ENCODE measurements around the gene ZKSCAN5. TPM values are rescaled to one million over a fixed set of nuclear protein-coding genes. Genes with fewer than 3 reads are reported as not detected.

The ZKSCAN5 gene
- total and polyA plus RNA-seq, 2 donors (not counting 1 experiment from before 2014, with no cell fraction given): 9.6 to 17.5 TPM

GRCh38 chr7:99525713-99526440 is 21.4 kb downstream of the ZKSCAN5 start:
- H3K36me3 ChIP-seq (ENCODE audit: control insufficient read depth, insufficient read depth, low read length): peaks cover 13% of the 10 kb centered on the region
- H3K79me2 ChIP-seq (ENCODE audit: control insufficient read depth, insufficient read depth, low read length): no peaks in the 10 kb centered on the region
- no peak overlapping the region for H3K27ac ChIP-seq (ENCODE audit: insufficient read depth, low read length)
- no peak overlapping the region for H2AFZ ChIP-seq (ENCODE audit: low read length)
- H3K9me3 ChIP-seq (ENCODE audit: control insufficient read depth, insufficient read depth, low read depth, low read length): no peaks in the 10 kb centered on the region
- TF ChIP-seq, protein P1, sequence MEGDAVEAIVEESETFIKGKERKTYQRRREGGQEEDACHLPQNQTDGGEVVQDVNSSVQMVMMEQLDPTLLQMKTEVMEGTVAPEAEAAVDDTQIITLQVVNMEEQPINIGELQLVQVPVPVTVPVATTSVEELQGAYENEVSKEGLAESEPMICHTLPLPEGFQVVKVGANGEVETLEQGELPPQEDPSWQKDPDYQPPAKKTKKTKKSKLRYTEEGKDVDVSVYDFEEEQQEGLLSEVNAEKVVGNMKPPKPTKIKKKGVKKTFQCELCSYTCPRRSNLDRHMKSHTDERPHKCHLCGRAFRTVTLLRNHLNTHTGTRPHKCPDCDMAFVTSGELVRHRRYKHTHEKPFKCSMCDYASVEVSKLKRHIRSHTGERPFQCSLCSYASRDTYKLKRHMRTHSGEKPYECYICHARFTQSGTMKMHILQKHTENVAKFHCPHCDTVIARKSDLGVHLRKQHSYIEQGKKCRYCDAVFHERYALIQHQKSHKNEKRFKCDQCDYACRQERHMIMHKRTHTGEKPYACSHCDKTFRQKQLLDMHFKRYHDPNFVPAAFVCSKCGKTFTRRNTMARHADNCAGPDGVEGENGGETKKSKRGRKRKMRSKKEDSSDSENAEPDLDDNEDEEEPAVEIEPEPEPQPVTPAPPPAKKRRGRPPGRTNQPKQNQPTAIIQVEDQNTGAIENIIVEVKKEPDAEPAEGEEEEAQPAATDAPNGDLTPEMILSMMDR (conservative IDR thresholded peaks at IDR 0.05 in 1 of 2, IDR thresholded peaks at IDR 0.05 in 1 of 2; ENCODE audit: low read depth in 1 of 2, low read length in 2 of 2): peak in 1 of 2 donors; percentile 24
- no peak for TF ChIP-seq EZH2 (IDR thresholded peaks at IDR 0.05; ENCODE audit: low read length, missing control alignments)
- no peaks in the 10 kb centered on the region for H3K27me3 ChIP-seq (ENCODE audit: control insufficient read depth, insufficient read depth, low read length)
- DNase-seq (ENCODE audit: low read depth in 2 of 2): peak in 1 of 2 donors; percentile 15
- H3K4me2 ChIP-seq (ENCODE audit: extremely low read depth, insufficient read depth, low read length): no peak overlapping the region
- H4K20me1 ChIP-seq (ENCODE audit: control insufficient read depth, extremely low read depth, insufficient read depth, low read length): peaks cover 1% of the 10 kb centered on the region
- H3K9ac ChIP-seq (ENCODE audit: insufficient read depth, low read length): no peak overlapping the region
- no peaks in the 10 kb centered on the region for H3K4me1 ChIP-seq (ENCODE audit: control insufficient read depth, extremely low read depth, insufficient read depth, low read length)
- no peak overlapping the region for H3K4me3 ChIP-seq (replicated peaks in 1 of 4; ENCODE audit: control extremely low read depth in 1 of 4, insufficient read depth in 1 of 4, low read depth in 3 of 4, low read length in 4 of 4)

GRCh38 chr7:99531354-99531765 is 26.9 kb downstream of the ZKSCAN5 start:
- Histone ChIP-seq H3K79me2 (ENCODE audit: control insufficient read depth, insufficient read depth, low read length) (no peaks in the 10 kb centered on the region), H3K9ac (ENCODE audit: insufficient read depth, low read length) (no peak overlapping the region), H3K27ac (ENCODE audit: insufficient read depth, low read length) (no peak overlapping the region), H3K4me3 (replicated peaks in 1 of 4; ENCODE audit: control extremely low read depth in 1 of 4, insufficient read depth in 1 of 4, low read depth in 3 of 4, low read length in 4 of 4) (no peak overlapping the region), H3K36me3 (ENCODE audit: control insufficient read depth, insufficient read depth, low read length) (peaks cover 14% of the 10 kb centered on the region), H3K4me1 (ENCODE audit: control insufficient read depth, extremely low read depth, insufficient read depth, low read length) (no peaks in the 10 kb centered on the region), H3K9me3 (ENCODE audit: control insufficient read depth, insufficient read depth, low read depth, low read length) (peaks cover 12% of the 10 kb centered on the region), H4K20me1 (ENCODE audit: control insufficient read depth, extremely low read depth, insufficient read depth, low read length) (no peaks in the 10 kb centered on the region), H2AFZ (ENCODE audit: low read length) (no peak overlapping the region), H3K27me3 (ENCODE audit: control insufficient read depth, insufficient read depth, low read length) (no peaks in the 10 kb centered on the region), H3K4me2 (ENCODE audit: extremely low read depth, insufficient read depth, low read length) (no peak overlapping the region)
- TF ChIP-seq, protein P1 (conservative IDR thresholded peaks at IDR 0.05 in 1 of 2, IDR thresholded peaks at IDR 0.05 in 1 of 2; ENCODE audit: low read depth in 1 of 2, low read length in 2 of 2): no peak
- TF ChIP-seq EZH2 (IDR thresholded peaks at IDR 0.05; ENCODE audit: low read length, missing control alignments): no peak
- DNase-seq (ENCODE audit: low read depth in 2 of 2): peak; percentile 8 to 26

DNA sequence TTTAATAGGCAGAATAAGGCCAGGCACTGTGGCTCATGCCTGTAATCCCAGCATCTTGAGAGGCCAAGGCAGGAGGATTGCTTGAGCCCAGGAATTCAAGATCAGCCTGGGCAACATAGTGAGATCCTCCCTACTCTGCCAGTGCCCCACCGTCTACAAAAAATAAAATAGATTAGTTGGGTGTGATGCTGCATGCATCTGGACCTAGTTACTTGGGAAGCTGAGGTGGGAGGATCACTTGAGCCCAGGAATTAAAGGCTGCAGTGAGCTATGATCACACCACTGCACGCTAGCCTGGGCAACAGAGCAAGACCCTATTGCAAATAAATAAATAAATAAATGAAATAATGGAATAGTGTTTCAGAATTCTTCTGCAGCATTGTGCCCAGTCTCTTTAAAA is 31.2 kb downstream of the ZKSCAN5 start:
- no peak overlapping the region for H3K4me3 ChIP-seq (replicated peaks in 1 of 4; ENCODE audit: control extremely low read depth in 1 of 4, insufficient read depth in 1 of 4, low read depth in 3 of 4, low read length in 4 of 4)
- TF ChIP-seq EZH2 (IDR thresholded peaks at IDR 0.05; ENCODE audit: low read length, missing control alignments): no peak
- TF ChIP-seq, protein P1 (conservative IDR thresholded peaks at IDR 0.05 in 1 of 2, IDR thresholded peaks at IDR 0.05 in 1 of 2; ENCODE audit: low read depth in 1 of 2, low read length in 2 of 2): no peak
- no peak for DNase-seq (ENCODE audit: low read depth in 2 of 2)
- no peak overlapping the region for H3K9ac ChIP-seq (ENCODE audit: insufficient read depth, low read length)
- H3K79me2 ChIP-seq (ENCODE audit: control insufficient read depth, insufficient read depth, low read length): no peaks in the 10 kb centered on the region
- no peaks in the 10 kb centered on the region for H3K4me1 ChIP-seq (ENCODE audit: control insufficient read depth, extremely low read depth, insufficient read depth, low read length)
- no peaks in the 10 kb centered on the region for H3K27me3 ChIP-seq (ENCODE audit: control insufficient read depth, insufficient read depth, low read length)
- peaks cover 12% of the 10 kb centered on the region for H3K9me3 ChIP-seq (ENCODE audit: control insufficient read depth, insufficient read depth, low read depth, low read length)
- no peak overlapping the region for H3K4me2 ChIP-seq (ENCODE audit: extremely low read depth, insufficient read depth, low read length)
- H4K20me1 ChIP-seq (ENCODE audit: control insufficient read depth, extremely low read depth, insufficient read depth, low read length): no peaks in the 10 kb centered on the region
- H3K27ac ChIP-seq (ENCODE audit: insufficient read depth, low read length): no peak overlapping the region
- peaks cover 6% of the 10 kb centered on the region for H3K36me3 ChIP-seq (ENCODE audit: control insufficient read depth, insufficient read depth, low read length)
- no peak overlapping the region for H2AFZ ChIP-seq (ENCODE audit: low read length)
